Smooth muscle cell (in vitro differentiated cells): ENCODE measurements around the gene CPED1. TPM values are rescaled to one million over a fixed set of nuclear protein-coding genes. Genes with fewer than 3 reads are reported as not detected.

ENCODE experiments used
- DNase-seq: peaks from one replicate; lab custom pipeline; 2025; ENCODE audit not compliant: unreplicated experiment; lab: John Stamatoyannopoulos, UW
- H2AFZ ChIP-seq: fragments of 200-600 bp; sonication (generic); 2 replicates; pipeline ENCODE4 v1.6.0; 2016; ENCODE audit warnings: antibody characterized with exemption, low read depth, mild to moderate bottlenecking
- H3F3A ChIP-seq: fragments of 200-600 bp; sonication (generic); 2 replicates; pipeline ENCODE4 v1.6.0; 2017; ENCODE audit warnings: antibody characterized with exemption, low read depth
- H3K27ac ChIP-seq: fragments of 200-600 bp; sonication (generic); 2 replicates; pipeline ENCODE4 v1.5.1; 2016; ENCODE audit warnings: low read depth, mild to moderate bottlenecking
- H3K27me3 ChIP-seq: fragments of 200-600 bp; sonication (generic); 2 replicates; pipeline ENCODE4 v1.6.1; 2016; ENCODE audit warnings: low read depth, mild to moderate bottlenecking
- H3K36me3 ChIP-seq: fragments of 200-600 bp; sonication (generic); 2 replicates; pipeline ENCODE4 v1.5.1; 2016; ENCODE audit warnings: low read depth
- H3K4me1 ChIP-seq: fragments of 200-600 bp; sonication (generic); 2 replicates; pipeline ENCODE4 v1.5.1; 2016; ENCODE audit warnings: low read depth
- H3K4me2 ChIP-seq: fragments of 200-600 bp; sonication (generic); 2 replicates; pipeline ENCODE4 v1.6.0; 2016; ENCODE audit warnings: mild to moderate bottlenecking
- H3K4me3 ChIP-seq: fragments of 200-600 bp; sonication (generic); 2 replicates; pipeline ENCODE4 v1.5.1; 2016; ENCODE audit warnings: mild to moderate bottlenecking
- H3K79me2 ChIP-seq: fragments of 200-600 bp; sonication (generic); 2 replicates; pipeline ENCODE4 v1.6.0; 2016; ENCODE audit warnings: low read depth, mild to moderate bottlenecking
- H3K9ac ChIP-seq: fragments of 200-600 bp; sonication (generic); 2 replicates; pipeline ENCODE4 v1.6.0; 2016; ENCODE audit warnings: low read depth
- H3K9me3 ChIP-seq: fragments of 200-600 bp; sonication (generic); replicated peaks from 2 replicates; pipeline ENCODE4 v1.5.1; 2016; ENCODE audit warnings: low read depth
- H4K20me1 ChIP-seq: fragments of 200-600 bp; sonication (generic); 2 replicates; pipeline ENCODE4 v1.6.0; 2016; ENCODE audit warnings: low read depth
- WGBS: methylation state at CpG from one replicate; pipeline ENCODE4 v1.1.7; 2016; ENCODE audit warnings: low lambda C conversion rate; 5-methylcytosine and 5-hydroxymethylcytosine counted together
- polyA plus RNA-seq: library from polyadenylated mRNA; unstranded; fragments of >200 nt; fragmentation: Nextera tagmentation; extraction: Ambion mirVana; gene quantifications from 2 replicates; pipeline ENCODE4 v1.2.1, GENCODE V29; 2016
- total RNA-seq: library from RNA; depleted of rRNA; stranded (reverse); fragments of >200 nt; gene quantifications from 2 replicates; pipeline ENCODE4 v1.2.3, GENCODE V29; 2014
- TF ChIP-seq, protein P1 (sequence below): fragments of 200-600 bp; sonication (generic); IDR thresholded peaks from 2 replicates; pipeline ENCODE4 v1.5.1; 2017; ENCODE audit warnings: borderline replicate concordance, mild to moderate bottlenecking, antibody characterized with exemption; ENCODE audit not compliant: insufficient read depth, poor library complexity, severe bottlenecking

CPED1 gene
- total and polyA plus RNA-seq, 2 experiments from 2014 or later, result 9.5 to 12.9 TPM

DNA sequence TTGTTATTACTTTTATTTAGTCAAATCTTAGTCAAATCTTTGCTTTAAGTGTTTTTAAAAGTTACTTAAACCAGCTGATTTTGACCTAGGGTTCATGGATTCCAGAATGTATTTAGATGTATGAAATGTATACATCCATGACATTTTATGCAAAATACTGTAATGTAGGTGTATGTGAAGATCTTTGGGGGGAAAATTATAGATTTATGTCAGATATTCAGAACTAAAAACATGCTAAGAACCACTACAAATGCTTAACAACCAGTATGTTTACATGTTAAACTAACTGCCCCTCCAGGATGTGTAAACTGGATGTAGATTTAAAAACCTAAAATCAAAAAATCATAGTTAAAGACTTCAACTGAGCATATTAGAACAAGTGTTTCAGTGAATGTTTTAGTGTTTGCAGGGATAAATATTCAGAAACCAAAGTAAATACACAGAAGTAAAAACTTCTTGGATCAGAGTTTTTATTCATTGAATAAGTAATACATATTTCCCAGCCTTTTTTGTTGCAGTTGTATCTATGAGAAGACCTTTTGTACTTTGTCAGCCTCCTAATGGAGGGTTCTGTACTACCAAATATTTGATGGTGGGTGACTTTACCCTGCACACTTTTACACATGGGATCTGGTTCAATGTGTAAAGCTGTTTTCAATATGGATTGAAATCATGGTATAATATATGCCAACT lies 3.9 kb downstream of the CPED1 start:
- H3K4me3 ChIP-seq, result peak overlapping the region; percentile 59
- peaks cover 39% of the 10 kb centered on the region for H3K79me2 ChIP-seq
- peaks cover 11% of the 10 kb centered on the region for H3K4me1 ChIP-seq
- H2AFZ ChIP-seq, result peak overlapping the region; percentile 26
- peaks cover 18% of the 10 kb centered on the region for H3F3A ChIP-seq
- H3K9ac ChIP-seq, result peak overlapping the region; percentile 61
- peak overlapping the region; percentile 90 for H3K27ac ChIP-seq
- H3K4me2 ChIP-seq, result peak overlapping the region; percentile 91
- no peaks in the 10 kb centered on the region for H3K36me3 ChIP-seq
- TF ChIP-seq, protein P1, sequence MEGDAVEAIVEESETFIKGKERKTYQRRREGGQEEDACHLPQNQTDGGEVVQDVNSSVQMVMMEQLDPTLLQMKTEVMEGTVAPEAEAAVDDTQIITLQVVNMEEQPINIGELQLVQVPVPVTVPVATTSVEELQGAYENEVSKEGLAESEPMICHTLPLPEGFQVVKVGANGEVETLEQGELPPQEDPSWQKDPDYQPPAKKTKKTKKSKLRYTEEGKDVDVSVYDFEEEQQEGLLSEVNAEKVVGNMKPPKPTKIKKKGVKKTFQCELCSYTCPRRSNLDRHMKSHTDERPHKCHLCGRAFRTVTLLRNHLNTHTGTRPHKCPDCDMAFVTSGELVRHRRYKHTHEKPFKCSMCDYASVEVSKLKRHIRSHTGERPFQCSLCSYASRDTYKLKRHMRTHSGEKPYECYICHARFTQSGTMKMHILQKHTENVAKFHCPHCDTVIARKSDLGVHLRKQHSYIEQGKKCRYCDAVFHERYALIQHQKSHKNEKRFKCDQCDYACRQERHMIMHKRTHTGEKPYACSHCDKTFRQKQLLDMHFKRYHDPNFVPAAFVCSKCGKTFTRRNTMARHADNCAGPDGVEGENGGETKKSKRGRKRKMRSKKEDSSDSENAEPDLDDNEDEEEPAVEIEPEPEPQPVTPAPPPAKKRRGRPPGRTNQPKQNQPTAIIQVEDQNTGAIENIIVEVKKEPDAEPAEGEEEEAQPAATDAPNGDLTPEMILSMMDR, result no peak
- DNase-seq, result no peak
- H4K20me1 ChIP-seq, result no peaks in the 10 kb centered on the region
- H3K9me3 ChIP-seq, result no peaks in the 10 kb centered on the region
- no peaks in the 10 kb centered on the region for H3K27me3 ChIP-seq

DNA sequence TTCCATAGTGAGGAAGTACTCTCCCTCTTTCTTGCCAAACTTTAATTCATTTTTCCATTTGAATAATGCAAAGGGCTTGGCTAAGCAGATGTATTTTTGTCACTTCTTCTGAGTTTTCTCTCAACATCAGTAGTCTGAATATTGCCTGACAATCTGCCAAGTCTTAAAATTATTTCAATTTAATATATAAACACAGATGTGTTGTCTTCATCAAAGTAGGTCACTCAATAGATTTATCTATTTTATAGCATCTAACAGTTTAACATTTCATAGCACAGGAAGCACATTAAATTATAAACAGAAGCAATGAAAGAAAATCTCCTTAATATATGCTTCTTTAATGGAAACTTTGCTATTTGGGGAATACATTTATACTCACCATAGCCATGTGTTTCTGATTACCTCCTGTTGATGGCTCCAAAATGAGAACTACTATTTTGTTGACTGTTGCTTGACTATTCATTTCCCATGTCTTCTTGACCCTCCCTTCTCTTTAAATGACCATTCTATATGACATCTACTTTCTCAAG lies 4.5 kb downstream of the CPED1 start:
- H3K79me2 ChIP-seq, result peaks cover 39% of the 10 kb centered on the region

DNA sequence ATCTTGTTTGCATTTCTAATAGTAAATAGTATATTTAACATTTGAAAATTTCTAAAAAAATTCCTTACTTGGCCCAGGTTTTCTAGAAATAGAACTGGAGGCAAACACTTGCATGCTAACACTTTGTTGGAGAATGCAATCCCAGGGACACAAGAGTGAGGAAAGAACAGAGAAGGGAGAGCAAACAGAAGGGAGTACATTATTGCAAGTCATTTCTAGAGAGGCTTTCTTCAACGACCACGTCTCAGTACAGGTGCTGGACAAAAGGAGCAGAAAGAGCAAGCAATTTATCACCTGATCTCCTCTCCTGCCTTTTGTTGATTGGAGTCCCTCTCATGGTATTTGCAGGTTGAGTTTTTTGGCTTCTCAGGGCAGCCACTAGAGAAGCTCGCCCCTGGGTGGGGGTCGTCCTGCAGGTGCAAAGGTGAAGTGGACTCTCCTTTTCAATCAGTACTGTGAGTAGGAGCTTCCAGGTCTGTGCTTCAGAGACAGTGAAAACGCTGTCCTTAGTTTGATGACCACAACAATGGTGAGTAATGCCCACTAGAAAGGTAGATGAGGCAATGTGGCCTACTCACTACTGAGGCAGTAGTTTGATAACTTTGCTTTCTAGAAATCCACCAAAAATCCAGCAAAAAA lies 5.2 kb downstream of the CPED1 start:
- H3K9me3 ChIP-seq, result no peaks in the 10 kb centered on the region
- H3K4me3 ChIP-seq, result no peak overlapping the region
- H3F3A ChIP-seq, result peaks cover 14% of the 10 kb centered on the region
- H4K20me1 ChIP-seq, result no peaks in the 10 kb centered on the region
- H3K27me3 ChIP-seq, result no peaks in the 10 kb centered on the region
- no peaks in the 10 kb centered on the region for H3K36me3 ChIP-seq
- no peak overlapping the region for H3K27ac ChIP-seq
- H3K9ac ChIP-seq, result no peak overlapping the region
- TF ChIP-seq, protein P1, result no peak
- peaks cover 12% of the 10 kb centered on the region for H3K4me1 ChIP-seq
- peaks cover 43% of the 10 kb centered on the region for H3K79me2 ChIP-seq
- WGBS, result 83% methylated on average over 5 of the region's 5 CpGs
- H2AFZ ChIP-seq, result no peak overlapping the region
- DNase-seq, result no peak
- no peak overlapping the region for H3K4me2 ChIP-seq

More for the DNA sequence above, 4.5 kb downstream of the CPED1 start:
- no peaks in the 10 kb centered on the region for H3K27me3 ChIP-seq
- TF ChIP-seq, protein P1, result no peak
- DNase-seq, result no peak
- peak overlapping the region; percentile 91 for H3K4me2 ChIP-seq
- no peaks in the 10 kb centered on the region for H4K20me1 ChIP-seq
- no peak overlapping the region for H3K9ac ChIP-seq
- peak overlapping the region; percentile 59 for H3K4me3 ChIP-seq
- H3K27ac ChIP-seq, result peak overlapping the region; percentile 90
- H3K4me1 ChIP-seq, result peaks cover 9% of the 10 kb centered on the region
- H2AFZ ChIP-seq, result peak overlapping the region; percentile 26
- no peaks in the 10 kb centered on the region for H3K9me3 ChIP-seq
- H3K36me3 ChIP-seq, result no peaks in the 10 kb centered on the region
- H3F3A ChIP-seq, result peaks cover 14% of the 10 kb centered on the region
